MM.1S (cell line): Measurements from ENCODE around the gene ILF2.

ENCODE experiments used
- DNase-seq: peaks from one replicate; pipeline ENCODE4 v3.0.0-alpha.2; 2015
- H2AFZ ChIP-seq: fragments of 300-600 bp; sonication (generic); 2 replicates; pipeline ENCODE4 v1.6.0; 2016; ENCODE audit warnings: antibody characterized with exemption, low read length
- H3F3A ChIP-seq: fragments of 300-600 bp; sonication (generic); 2 replicates; pipeline ENCODE4 v1.6.1; 2016; ENCODE audit warnings: mild to moderate bottlenecking, antibody characterized with exemption, low read length, moderate library complexity, mixed read lengths; ENCODE audit not compliant: insufficient read depth
- H3K27ac ChIP-seq: fragments of 300-600 bp; sonication (generic); 2 replicates; pipeline ENCODE4 v1.5.1; 2016; ENCODE audit warnings: mild to moderate bottlenecking, low read length
- H3K27me3 ChIP-seq: fragments of 300-600 bp; sonication (generic); replicated peaks from 2 replicates; pipeline ENCODE4 v1.6.0; 2016; ENCODE audit warnings: low read length; ENCODE audit not compliant: insufficient read depth
- H3K36me3 ChIP-seq: fragments of 300-600 bp; sonication (generic); replicated peaks from 2 replicates; pipeline ENCODE4 v1.6.1; 2016; ENCODE audit warnings: mild to moderate bottlenecking, low read length, mixed read lengths; ENCODE audit not compliant: insufficient read depth
- H3K4me1 ChIP-seq: fragments of 300-600 bp; sonication (generic); 2 replicates; pipeline ENCODE4 v1.6.1; 2016; ENCODE audit warnings: low read length, mixed read lengths
- H3K4me2 ChIP-seq: fragments of 300-600 bp; sonication (generic); 2 replicates; pipeline ENCODE4 v1.6.0; 2016; ENCODE audit warnings: low read depth, low read length
- H3K4me3 ChIP-seq: fragments of 300-600 bp; sonication (generic); 2 replicates; pipeline ENCODE4 v1.5.1; 2016; ENCODE audit warnings: low read length, mixed read lengths
- H3K79me2 ChIP-seq: fragments of 300-600 bp; sonication (generic); 2 replicates; pipeline ENCODE4 v1.6.1; 2016; ENCODE audit warnings: mixed run types, low read length, mixed read lengths
- H3K9ac ChIP-seq: fragments of 300-600 bp; sonication (generic); 2 replicates; pipeline ENCODE4 v1.6.1; 2016; ENCODE audit warnings: low read length, mixed read lengths
- H3K9me2 ChIP-seq: fragments of 300-600 bp; sonication (generic); replicated peaks from 2 replicates; pipeline ENCODE4 v1.6.1; 2016; ENCODE audit warnings: mild to moderate bottlenecking, low read length, mixed read lengths; ENCODE audit not compliant: insufficient read depth
- H3K9me3 ChIP-seq: fragments of 300-600 bp; sonication (generic); replicated peaks from 2 replicates; pipeline ENCODE4 v1.6.1; 2016; ENCODE audit warnings: mild to moderate bottlenecking, low read length, mixed read lengths; ENCODE audit not compliant: insufficient read depth
- H4K20me1 ChIP-seq: fragments of 300-600 bp; sonication (generic); 2 replicates; pipeline ENCODE4 v1.6.1; 2016; ENCODE audit warnings: mild to moderate bottlenecking, low read length, moderate library complexity, mixed read lengths; ENCODE audit not compliant: insufficient read depth
- EZH2 ChIP-seq: fragments of 300-600 bp; sonication (generic); optimal IDR thresholded peaks from 2 replicates; pipeline ENCODE3; 2017; ENCODE audit warnings: low read depth, mild to moderate bottlenecking, antibody characterized with exemption, low read length, mixed read lengths
- EZH2phosphoT487 ChIP-seq: fragments of 300-600 bp; sonication (generic); IDR thresholded peaks from 2 replicates; pipeline ENCODE4 v1.6.1; 2018; ENCODE audit warnings: antibody characterized with exemption, low read length
- TF ChIP-seq, protein P1 (sequence below): fragments of 300-600 bp; sonication (generic); IDR thresholded peaks from 2 replicates; pipeline ENCODE4 v1.5.1; 2016; ENCODE audit warnings: antibody characterized with exemption, low read length, mixed read lengths

Gene ILF2

DNA sequence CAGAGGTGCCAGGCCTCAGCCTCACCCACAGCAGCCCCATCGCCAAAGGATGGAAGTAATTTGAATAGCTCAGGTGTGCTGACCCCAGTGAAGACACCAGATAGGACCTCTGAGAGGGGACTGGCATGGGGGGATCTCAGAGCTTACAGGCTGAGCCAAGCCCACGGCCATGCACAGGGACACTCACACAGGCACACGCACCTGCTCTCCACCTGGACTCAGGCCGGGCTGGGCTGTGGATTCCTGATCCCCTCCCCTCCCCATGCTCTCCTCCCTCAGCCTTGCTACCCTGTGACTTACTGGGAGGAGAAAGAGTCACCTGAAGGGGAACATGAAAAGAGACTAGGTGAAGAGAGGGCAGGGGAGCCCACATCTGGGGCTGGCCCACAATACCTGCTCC, 22.7 kb upstream of the ILF2 start:
- no peak overlapping the region for H3K4me2 ChIP-seq
- H3K9ac ChIP-seq = no peak overlapping the region
- no peaks in the 10 kb centered on the region for H3K9me2 ChIP-seq
- no peaks in the 10 kb centered on the region for H3K27me3 ChIP-seq
- DNase-seq = no peak
- H3K4me1 ChIP-seq = no peaks in the 10 kb centered on the region
- H3K27ac ChIP-seq = no peak overlapping the region
- TF ChIP-seq, protein P1, sequence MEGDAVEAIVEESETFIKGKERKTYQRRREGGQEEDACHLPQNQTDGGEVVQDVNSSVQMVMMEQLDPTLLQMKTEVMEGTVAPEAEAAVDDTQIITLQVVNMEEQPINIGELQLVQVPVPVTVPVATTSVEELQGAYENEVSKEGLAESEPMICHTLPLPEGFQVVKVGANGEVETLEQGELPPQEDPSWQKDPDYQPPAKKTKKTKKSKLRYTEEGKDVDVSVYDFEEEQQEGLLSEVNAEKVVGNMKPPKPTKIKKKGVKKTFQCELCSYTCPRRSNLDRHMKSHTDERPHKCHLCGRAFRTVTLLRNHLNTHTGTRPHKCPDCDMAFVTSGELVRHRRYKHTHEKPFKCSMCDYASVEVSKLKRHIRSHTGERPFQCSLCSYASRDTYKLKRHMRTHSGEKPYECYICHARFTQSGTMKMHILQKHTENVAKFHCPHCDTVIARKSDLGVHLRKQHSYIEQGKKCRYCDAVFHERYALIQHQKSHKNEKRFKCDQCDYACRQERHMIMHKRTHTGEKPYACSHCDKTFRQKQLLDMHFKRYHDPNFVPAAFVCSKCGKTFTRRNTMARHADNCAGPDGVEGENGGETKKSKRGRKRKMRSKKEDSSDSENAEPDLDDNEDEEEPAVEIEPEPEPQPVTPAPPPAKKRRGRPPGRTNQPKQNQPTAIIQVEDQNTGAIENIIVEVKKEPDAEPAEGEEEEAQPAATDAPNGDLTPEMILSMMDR = no peak
- TF ChIP-seq EZH2 (no peak), EZH2phosphoT487 (no peak)
- H3F3A ChIP-seq = no peaks in the 10 kb centered on the region
- no peaks in the 10 kb centered on the region for H3K79me2 ChIP-seq
- no peak overlapping the region for H2AFZ ChIP-seq
- H3K36me3 ChIP-seq = no peaks in the 10 kb centered on the region
- no peak overlapping the region for H3K4me3 ChIP-seq
- no peaks in the 10 kb centered on the region for H3K9me3 ChIP-seq
- H4K20me1 ChIP-seq = no peaks in the 10 kb centered on the region

DNA sequence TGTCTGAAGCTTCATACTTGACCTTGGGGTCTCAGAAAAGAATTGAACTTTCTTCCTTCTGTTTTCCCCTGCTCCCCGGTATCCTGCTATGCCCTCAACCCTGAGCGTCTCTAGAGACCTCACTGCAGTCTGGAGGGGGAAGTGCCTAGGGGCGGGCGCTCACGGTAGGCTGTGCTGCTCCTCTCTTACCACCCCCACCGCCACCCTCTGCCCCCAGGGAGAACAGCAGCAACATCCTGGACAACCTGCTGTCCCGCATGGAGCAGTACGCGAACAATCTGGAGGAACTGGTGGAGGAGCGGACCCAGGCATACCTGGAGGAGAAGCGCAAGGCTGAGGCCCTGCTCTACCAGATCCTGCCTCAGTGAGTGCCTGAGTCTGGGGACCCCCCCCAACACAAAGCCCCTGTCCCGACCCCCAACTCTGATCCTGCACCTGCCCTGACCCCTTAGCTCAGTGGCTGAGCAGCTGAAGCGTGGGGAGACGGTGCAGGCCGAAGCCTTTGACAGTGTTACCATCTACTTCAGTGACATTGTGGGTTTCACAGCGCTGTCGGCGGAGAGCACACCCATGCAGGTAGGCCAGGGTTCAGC, 18.0 kb upstream of the ILF2 start:
- H3K36me3 ChIP-seq = no peaks in the 10 kb centered on the region
- DNase-seq = no peak
- H3K9me3 ChIP-seq = no peaks in the 10 kb centered on the region
- no peaks in the 10 kb centered on the region for H3K4me1 ChIP-seq
- H4K20me1 ChIP-seq = no peaks in the 10 kb centered on the region
- TF ChIP-seq, protein P1 = no peak
- TF ChIP-seq EZH2phosphoT487 (no peak), EZH2 (no peak)
- H3K79me2 ChIP-seq = no peaks in the 10 kb centered on the region
- H3K27me3 ChIP-seq = peaks cover 12% of the 10 kb centered on the region
- H3K4me2 ChIP-seq = no peak overlapping the region
- no peaks in the 10 kb centered on the region for H3K9me2 ChIP-seq
- no peaks in the 10 kb centered on the region for H3F3A ChIP-seq
- no peak overlapping the region for H2AFZ ChIP-seq
- no peak overlapping the region for H3K27ac ChIP-seq
- H3K9ac ChIP-seq = no peak overlapping the region
- no peak overlapping the region for H3K4me3 ChIP-seq

GRCh38 chr1:153688276-153688675, 17.5 kb upstream of the ILF2 start:
- Histone ChIP-seq H3F3A (no peaks in the 10 kb centered on the region), H3K4me3 (no peak overlapping the region), H3K27me3 (peaks cover 18% of the 10 kb centered on the region), H3K9me3 (no peaks in the 10 kb centered on the region), H3K9ac (no peak overlapping the region), H3K9me2 (no peaks in the 10 kb centered on the region), H3K79me2 (no peaks in the 10 kb centered on the region), H3K36me3 (no peaks in the 10 kb centered on the region), H3K4me2 (no peak overlapping the region), H2AFZ (no peak overlapping the region), H3K27ac (no peak overlapping the region), H3K4me1 (no peaks in the 10 kb centered on the region), H4K20me1 (no peaks in the 10 kb centered on the region)
- no peak for TF ChIP-seq EZH2phosphoT487
- TF ChIP-seq, protein P1 = no peak
- TF ChIP-seq EZH2 = no peak
- no peak for DNase-seq
